ENCODE data around the gene PCSK2. TPM values are rescaled to one million over a fixed set of nuclear protein-coding genes. Genes with fewer than 3 reads are reported as not detected.

PCSK2 gene
- total and polyA plus RNA-seq, 2 donors (not counting 3 experiments of a cell fraction or from before 2014, with no cell fraction given): not detected

DNA sequence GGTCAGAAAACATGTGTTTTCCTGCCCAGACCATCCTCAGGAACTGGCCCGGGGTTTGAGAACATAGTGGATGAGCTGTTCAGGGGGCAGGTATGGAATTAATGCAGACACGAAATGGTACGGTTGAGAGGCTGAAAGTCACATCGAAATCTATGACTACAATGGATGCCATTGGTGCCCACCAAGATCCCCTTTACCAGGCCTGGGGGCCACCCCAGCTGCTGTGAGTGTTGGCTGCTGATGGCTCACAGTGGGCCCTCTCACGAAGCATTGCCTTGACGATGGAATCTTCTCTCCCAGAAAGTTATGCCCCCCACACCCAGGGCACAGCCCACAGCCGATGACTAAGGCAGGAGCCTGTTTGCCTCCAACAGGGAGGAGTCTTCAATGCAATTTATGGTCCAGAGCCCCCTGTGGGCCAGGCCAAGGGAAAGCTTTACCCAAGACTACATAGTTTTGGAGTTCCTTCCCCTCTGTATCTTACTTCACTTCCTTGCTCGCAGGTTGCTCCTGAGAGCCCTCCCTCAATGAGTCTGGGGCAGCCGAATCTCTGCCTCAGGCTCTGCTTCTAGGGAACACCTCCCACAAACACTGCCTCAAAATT, 211.7 kb downstream of the PCSK2 start:
- CTCF ChIA-PET: interaction anchor here (1.6 kb wide), 1 partner anchor 635 kb away, joined by 8 read pairs; no protein-coding TSS in a partner anchor
- no peak for FAIRE-seq
- Histone ChIP-seq H3K27ac (ENCODE audit: insufficient read depth, low read depth, low read length) (no peak overlapping the region), H2AFZ (ENCODE audit: low read depth, low read length) (no peak overlapping the region), H3K9ac (replicated peaks; ENCODE audit: extremely low read depth, insufficient read depth, low read length) (no peak overlapping the region), H3K4me2 (ENCODE audit: insufficient read depth, low read length) (no peak overlapping the region), H4K20me1 (replicated peaks; ENCODE audit: control insufficient read depth, extremely low read depth, insufficient read depth, low read length) (no peaks in the 10 kb centered on the region), H3K4me1 (ENCODE audit: control insufficient read depth, extremely low read depth, insufficient read depth, low read length) (no peaks in the 10 kb centered on the region), H3K9me3 (replicated peaks; ENCODE audit: control insufficient read depth, insufficient read depth, low read length) (no peaks in the 10 kb centered on the region), H3K36me3 (ENCODE audit: control insufficient read depth in 2 of 2, extremely low read depth in 1 of 2, insufficient read depth in 2 of 2, low read length in 2 of 2) (no peaks in the 10 kb centered on the region), H3K9me1 (replicated peaks; ENCODE audit: control insufficient read depth, extremely low read depth, insufficient read depth, low read length) (no peaks in the 10 kb centered on the region), H3K4me3 (replicated peaks in 1 of 3; ENCODE audit: insufficient read depth in 1 of 3, low read depth in 1 of 3, low read length in 3 of 3) (no peak overlapping the region), H3K79me2 (ENCODE audit: control insufficient read depth, insufficient read depth, low read length) (no peaks in the 10 kb centered on the region), H3K27me3 (ENCODE audit: control insufficient read depth in 2 of 2, insufficient read depth in 2 of 2, low read length in 2 of 2) (no peaks in the 10 kb centered on the region)
- BruUV-seq (replicated peaks): no TSS peak
- dilution Hi-C loops (cut with MboI; ENCODE audit: extremely low pct_ligation_motif_present, low sequenced_read_pairs) (loop anchor here (25.0 kb wide), 1 partner anchor 626 kb away; no protein-coding TSS in a partner anchor), intact Hi-C loops (cut with micrococcal nuclease) (loop anchor here (10.0 kb wide), 1 partner anchor 64 kb away; no protein-coding TSS in a partner anchor)
- no peak for TF ChIP-seq MYC (IDR thresholded peaks at IDR 0.05; ENCODE audit: low read depth, low read length)
- no peak for TF ChIP-seq JUN (IDR thresholded peaks at IDR 0.05; ENCODE audit: borderline replicate concordance, insufficient read depth, insufficient read length, low read depth)
- TF ChIP-seq POLR2AphosphoS5 (IDR thresholded peaks at IDR 0.05; ENCODE audit: insufficient read depth, low read depth, low read length): no peak
- TF ChIP-seq FOS (IDR thresholded peaks at IDR 0.05; ENCODE audit: borderline replicate concordance, insufficient read depth, low read length): no peak
- TF ChIP-seq, protein P1, sequence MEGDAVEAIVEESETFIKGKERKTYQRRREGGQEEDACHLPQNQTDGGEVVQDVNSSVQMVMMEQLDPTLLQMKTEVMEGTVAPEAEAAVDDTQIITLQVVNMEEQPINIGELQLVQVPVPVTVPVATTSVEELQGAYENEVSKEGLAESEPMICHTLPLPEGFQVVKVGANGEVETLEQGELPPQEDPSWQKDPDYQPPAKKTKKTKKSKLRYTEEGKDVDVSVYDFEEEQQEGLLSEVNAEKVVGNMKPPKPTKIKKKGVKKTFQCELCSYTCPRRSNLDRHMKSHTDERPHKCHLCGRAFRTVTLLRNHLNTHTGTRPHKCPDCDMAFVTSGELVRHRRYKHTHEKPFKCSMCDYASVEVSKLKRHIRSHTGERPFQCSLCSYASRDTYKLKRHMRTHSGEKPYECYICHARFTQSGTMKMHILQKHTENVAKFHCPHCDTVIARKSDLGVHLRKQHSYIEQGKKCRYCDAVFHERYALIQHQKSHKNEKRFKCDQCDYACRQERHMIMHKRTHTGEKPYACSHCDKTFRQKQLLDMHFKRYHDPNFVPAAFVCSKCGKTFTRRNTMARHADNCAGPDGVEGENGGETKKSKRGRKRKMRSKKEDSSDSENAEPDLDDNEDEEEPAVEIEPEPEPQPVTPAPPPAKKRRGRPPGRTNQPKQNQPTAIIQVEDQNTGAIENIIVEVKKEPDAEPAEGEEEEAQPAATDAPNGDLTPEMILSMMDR (IDR thresholded peaks at IDR 0.05; ENCODE audit: extremely low read depth in 1 of 2, insufficient read depth in 1 of 2, low read depth in 1 of 2, low read length in 2 of 2): no peak
- POLR2A ChIA-PET: no interaction called here
- no peak for DNase-seq (ENCODE audit: low read depth, low spot score)

All from endothelial cell of umbilical vein (primary cell).